Neural cell (in vitro differentiated cells): ENCODE data around the gene SLC5A11. TPM values are rescaled to one million over a fixed set of nuclear protein-coding genes. Genes with fewer than 3 reads are reported as not detected.

Experiments used
- H2AFZ ChIP-seq: fragments of 200-600, 300-800 bp; sonication (generic), shearing (Covaris generic); 2 replicates; pipeline ENCODE4 v1.6.0; 2014; ENCODE audit warnings: low read depth, mild to moderate bottlenecking, antibody characterized with exemption, low read length, moderate library complexity
- H3F3A ChIP-seq: fragments of 200-600 bp; shearing (Covaris generic); 2 replicates; pipeline ENCODE4 v1.6.1; 2016; ENCODE audit warnings: mild to moderate bottlenecking, moderate library complexity, mixed read lengths, antibody characterized with exemption, low read length; ENCODE audit not compliant: insufficient read depth, poor library complexity, severe bottlenecking
- H3K27ac ChIP-seq: fragments of 200-600, 300-800 bp; sonication (generic), shearing (Covaris generic); 2 replicates; pipeline ENCODE4 v1.5.1; 2014; ENCODE audit warnings: mild to moderate bottlenecking, low read length, moderate library complexity
- H3K27me3 ChIP-seq: fragments of 300-800, 200-600 bp; sonication (generic), shearing (Covaris generic); 2 replicates; pipeline ENCODE4 v1.6.0; 2014; ENCODE audit warnings: mild to moderate bottlenecking, low read depth, low read length, moderate library complexity; ENCODE audit not compliant: insufficient read depth
- H3K36me3 ChIP-seq: fragments of 300-800, 200-600 bp; sonication (generic), shearing (Covaris generic); 2 replicates; pipeline ENCODE4 v1.5.1; 2014; ENCODE audit warnings: mild to moderate bottlenecking, antibody characterized with exemption, low read length, moderate library complexity; ENCODE audit not compliant: insufficient read depth
- H3K4me2 ChIP-seq: fragments of 300-800, 200-600 bp; sonication (generic), shearing (Covaris generic); 2 replicates; pipeline ENCODE4 v1.6.0; 2014; ENCODE audit warnings: mild to moderate bottlenecking, low read length
- H3K4me3 ChIP-seq: fragments of 300-800, 200-600 bp; sonication (generic), shearing (Covaris generic); 2 replicates; pipeline ENCODE4 v1.5.1; 2014; ENCODE audit warnings: mild to moderate bottlenecking, low read length, moderate library complexity
- H3K79me2 ChIP-seq: fragments of 200-600 bp; shearing (Covaris generic); replicated peaks from 2 replicates; pipeline ENCODE4 v1.6.0; 2014; ENCODE audit warnings: mild to moderate bottlenecking, low read length, moderate library complexity; ENCODE audit not compliant: insufficient read depth
- H3K9ac ChIP-seq: fragments of 300-800, 200-600 bp; sonication (generic), shearing (Covaris generic); 2 replicates; pipeline ENCODE4 v1.6.1; 2016; ENCODE audit warnings: mild to moderate bottlenecking, low read length, mixed read lengths
- H3K9me2 ChIP-seq: fragments of 200-600 bp; shearing (Covaris generic); 2 replicates; pipeline ENCODE4 v1.6.1; 2016; ENCODE audit warnings: mild to moderate bottlenecking, low read length, mixed read lengths; ENCODE audit not compliant: insufficient read depth
- H3K9me3 ChIP-seq: fragments of 200-600, 300-800 bp; sonication (generic), shearing (Covaris generic); 2 replicates; pipeline ENCODE4 v1.6.1; 2016; ENCODE audit warnings: mild to moderate bottlenecking, mixed run types, low read length, moderate library complexity, mixed read lengths
- H4K20me1 ChIP-seq: fragments of 200-600 bp; shearing (Covaris generic); 2 replicates; pipeline ENCODE4 v1.6.1; 2016; ENCODE audit warnings: mild to moderate bottlenecking, mixed run types; ENCODE audit not compliant: insufficient read depth
- EP300 ChIP-seq: fragments of 450-650 bp; conservative IDR thresholded peaks from 2 replicates; pipeline ENCODE4 v1.6.1; 2014; ENCODE audit warnings: antibody characterized with exemption, mild to moderate bottlenecking, moderate library complexity; ENCODE audit not compliant: poor library complexity, severe bottlenecking
- EZH2 ChIP-seq: fragments of 200-600, 300-800 bp; shearing (Covaris generic), sonication (generic); IDR thresholded peaks from 2 replicates; pipeline ENCODE4 v1.6.1; 2014; ENCODE audit warnings: antibody characterized with exemption, low read length, borderline replicate concordance, mild to moderate bottlenecking; ENCODE audit not compliant: insufficient read depth, poor library complexity, severe bottlenecking
- MXI1 ChIP-seq: fragments of 450-650 bp; conservative IDR thresholded peaks from 2 replicates; pipeline ENCODE4 v1.6.1; 2014; ENCODE audit warnings: antibody characterized with exemption, mild to moderate bottlenecking; ENCODE audit not compliant: poor library complexity, severe bottlenecking
- POLR2AphosphoS5 ChIP-seq: IDR thresholded peaks from 2 replicates; pipeline ENCODE4 v1.6.1; 2012
- RAD21 ChIP-seq: fragments of 450-650 bp; conservative IDR thresholded peaks from 2 replicates; pipeline ENCODE4 v1.6.1; 2014; ENCODE audit warnings: antibody characterized with exemption, mild to moderate bottlenecking, moderate library complexity
- SMC3 ChIP-seq: fragments of 450-650 bp; conservative IDR thresholded peaks from 2 replicates; pipeline ENCODE4 v1.6.1; 2014; ENCODE audit warnings: antibody characterized with exemption, mild to moderate bottlenecking, moderate library complexity; ENCODE audit not compliant: poor library complexity
- TAF1 ChIP-seq: IDR thresholded peaks from 2 replicates; pipeline ENCODE4 v1.6.1; 2012; ENCODE audit warnings: low read depth
- polyA plus RNA-seq: library from polyadenylated mRNA; depleted of rRNA; stranded (reverse); fragments of >200 nt; gene quantifications from 2 replicates; pipeline ENCODE4 v1.2.3, GENCODE V29; 2014
- TF ChIP-seq, protein P1 (sequence below): fragments of 450-650 bp; IDR thresholded peaks from 2 replicates; pipeline ENCODE4 v1.5.1; 2014; ENCODE audit warnings: antibody characterized with exemption, mild to moderate bottlenecking, moderate library complexity; ENCODE audit not compliant: poor library complexity, severe bottlenecking
- TF ChIP-seq, protein P2 (sequence below): IDR thresholded peaks from 2 replicates; pipeline ENCODE4 v1.6.1; 2012; ENCODE audit warnings: borderline replicate concordance

SLC5A11 gene
- polyA plus RNA-seq, 1 donor from 2014 or later: not detected

DNA sequence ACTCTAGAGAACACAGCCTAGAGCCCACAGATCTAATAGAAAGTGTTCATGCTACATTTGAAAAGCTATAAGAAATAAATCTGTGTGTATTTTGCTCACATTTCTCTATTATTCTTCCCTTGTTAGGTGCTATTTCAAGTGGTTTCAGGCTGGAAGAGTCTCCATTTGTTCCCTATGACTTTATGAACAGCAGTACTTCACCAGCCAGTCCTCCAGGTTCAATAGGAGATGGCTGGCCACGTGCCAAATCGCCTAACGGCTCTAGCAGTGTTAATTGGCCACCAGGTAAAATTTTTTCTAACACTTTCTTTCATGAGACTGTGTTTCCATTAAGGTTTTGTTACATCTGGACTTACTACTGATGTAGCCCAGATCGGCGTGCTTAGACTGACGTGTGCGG lies 30.7 kb upstream of the SLC5A11 start:
- no peaks in the 10 kb centered on the region for H3K79me2 ChIP-seq
- TF ChIP-seq EP300 (no peak), TAF1 (no peak), MXI1 (no peak), EZH2 (no peak)
- TF ChIP-seq, protein P1, sequence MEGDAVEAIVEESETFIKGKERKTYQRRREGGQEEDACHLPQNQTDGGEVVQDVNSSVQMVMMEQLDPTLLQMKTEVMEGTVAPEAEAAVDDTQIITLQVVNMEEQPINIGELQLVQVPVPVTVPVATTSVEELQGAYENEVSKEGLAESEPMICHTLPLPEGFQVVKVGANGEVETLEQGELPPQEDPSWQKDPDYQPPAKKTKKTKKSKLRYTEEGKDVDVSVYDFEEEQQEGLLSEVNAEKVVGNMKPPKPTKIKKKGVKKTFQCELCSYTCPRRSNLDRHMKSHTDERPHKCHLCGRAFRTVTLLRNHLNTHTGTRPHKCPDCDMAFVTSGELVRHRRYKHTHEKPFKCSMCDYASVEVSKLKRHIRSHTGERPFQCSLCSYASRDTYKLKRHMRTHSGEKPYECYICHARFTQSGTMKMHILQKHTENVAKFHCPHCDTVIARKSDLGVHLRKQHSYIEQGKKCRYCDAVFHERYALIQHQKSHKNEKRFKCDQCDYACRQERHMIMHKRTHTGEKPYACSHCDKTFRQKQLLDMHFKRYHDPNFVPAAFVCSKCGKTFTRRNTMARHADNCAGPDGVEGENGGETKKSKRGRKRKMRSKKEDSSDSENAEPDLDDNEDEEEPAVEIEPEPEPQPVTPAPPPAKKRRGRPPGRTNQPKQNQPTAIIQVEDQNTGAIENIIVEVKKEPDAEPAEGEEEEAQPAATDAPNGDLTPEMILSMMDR: no peak
- H3K4me2 ChIP-seq: no peak overlapping the region
- H3K27ac ChIP-seq: no peak overlapping the region
- peaks cover 19% of the 10 kb centered on the region for H3K36me3 ChIP-seq
- H3K9me3 ChIP-seq: no peaks in the 10 kb centered on the region
- H3K27me3 ChIP-seq: no peaks in the 10 kb centered on the region
- H4K20me1 ChIP-seq: no peaks in the 10 kb centered on the region
- no peak overlapping the region for H2AFZ ChIP-seq
- no peaks in the 10 kb centered on the region for H3F3A ChIP-seq
- no peak overlapping the region for H3K4me3 ChIP-seq
- no peak overlapping the region for H3K9ac ChIP-seq
- H3K9me2 ChIP-seq: no peaks in the 10 kb centered on the region

DNA sequence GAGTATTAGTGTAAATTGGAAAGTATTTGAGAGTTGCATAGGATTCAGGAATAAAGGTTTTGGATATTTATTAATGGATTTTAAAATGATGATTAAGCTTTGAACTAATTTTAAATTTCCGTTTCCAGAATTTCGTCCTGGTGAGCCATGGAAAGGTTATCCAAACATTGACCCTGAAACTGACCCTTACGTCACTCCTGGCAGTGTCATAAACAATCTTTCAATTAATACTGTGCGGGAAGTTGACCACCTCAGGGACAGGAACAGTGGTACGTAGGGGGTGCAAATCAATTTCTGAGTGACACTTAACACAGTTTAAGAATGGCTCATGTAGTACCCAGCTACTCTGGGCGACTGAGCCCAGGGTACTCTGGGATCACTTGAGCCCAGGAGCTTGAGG lies 29.1 kb upstream of the SLC5A11 start:
- Histone ChIP-seq H3K36me3 (peaks cover 22% of the 10 kb centered on the region), H3K79me2 (no peaks in the 10 kb centered on the region), H3K27ac (no peak overlapping the region), H3K9me3 (no peaks in the 10 kb centered on the region), H3K4me3 (no peak overlapping the region), H3K4me2 (no peak overlapping the region), H3K9ac (no peak overlapping the region), H3K27me3 (no peaks in the 10 kb centered on the region), H4K20me1 (no peaks in the 10 kb centered on the region), H2AFZ (no peak overlapping the region), H3K9me2 (no peaks in the 10 kb centered on the region), H3F3A (no peaks in the 10 kb centered on the region)
- TF ChIP-seq EZH2 (no peak), SMC3 (no peak), POLR2AphosphoS5 (no peak), RAD21 (no peak), MXI1 (no peak), TAF1 (no peak), EP300 (no peak)
- TF ChIP-seq, protein P2, sequence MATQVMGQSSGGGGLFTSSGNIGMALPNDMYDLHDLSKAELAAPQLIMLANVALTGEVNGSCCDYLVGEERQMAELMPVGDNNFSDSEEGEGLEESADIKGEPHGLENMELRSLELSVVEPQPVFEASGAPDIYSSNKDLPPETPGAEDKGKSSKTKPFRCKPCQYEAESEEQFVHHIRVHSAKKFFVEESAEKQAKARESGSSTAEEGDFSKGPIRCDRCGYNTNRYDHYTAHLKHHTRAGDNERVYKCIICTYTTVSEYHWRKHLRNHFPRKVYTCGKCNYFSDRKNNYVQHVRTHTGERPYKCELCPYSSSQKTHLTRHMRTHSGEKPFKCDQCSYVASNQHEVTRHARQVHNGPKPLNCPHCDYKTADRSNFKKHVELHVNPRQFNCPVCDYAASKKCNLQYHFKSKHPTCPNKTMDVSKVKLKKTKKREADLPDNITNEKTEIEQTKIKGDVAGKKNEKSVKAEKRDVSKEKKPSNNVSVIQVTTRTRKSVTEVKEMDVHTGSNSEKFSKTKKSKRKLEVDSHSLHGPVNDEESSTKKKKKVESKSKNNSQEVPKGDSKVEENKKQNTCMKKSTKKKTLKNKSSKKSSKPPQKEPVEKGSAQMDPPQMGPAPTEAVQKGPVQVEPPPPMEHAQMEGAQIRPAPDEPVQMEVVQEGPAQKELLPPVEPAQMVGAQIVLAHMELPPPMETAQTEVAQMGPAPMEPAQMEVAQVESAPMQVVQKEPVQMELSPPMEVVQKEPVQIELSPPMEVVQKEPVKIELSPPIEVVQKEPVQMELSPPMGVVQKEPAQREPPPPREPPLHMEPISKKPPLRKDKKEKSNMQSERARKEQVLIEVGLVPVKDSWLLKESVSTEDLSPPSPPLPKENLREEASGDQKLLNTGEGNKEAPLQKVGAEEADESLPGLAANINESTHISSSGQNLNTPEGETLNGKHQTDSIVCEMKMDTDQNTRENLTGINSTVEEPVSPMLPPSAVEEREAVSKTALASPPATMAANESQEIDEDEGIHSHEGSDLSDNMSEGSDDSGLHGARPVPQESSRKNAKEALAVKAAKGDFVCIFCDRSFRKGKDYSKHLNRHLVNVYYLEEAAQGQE: no peak
- TF ChIP-seq, protein P1: no peak
